ENCODE results near the gene CFAP410.

CFAP410 gene

GRCh38 chr21:44281801-44282200 is 57.4 kb downstream of the CFAP410 start:
- no peak overlapping the region for H3K9ac ChIP-seq (ENCODE audit: low read length)
- no peak overlapping the region for H3K18ac ChIP-seq (ENCODE audit: low read length)

GRCh38 chr21:44279354-44280260 is 59.6 kb downstream of the CFAP410 start:
- DNase-seq = no peak
- Histone ChIP-seq H3K9me3 (ENCODE audit: insufficient read depth, low read depth, low read length) (no peaks in the 10 kb centered on the region), H3K23ac (ENCODE audit: low read length) (no peak overlapping the region), H2BK5ac (ENCODE audit: low read depth, low read length, poor library complexity) (no peak overlapping the region), H3K14ac (ENCODE audit: low read length) (no peak overlapping the region), H3K27me3 (ENCODE audit: insufficient read depth, low read length) (no peaks in the 10 kb centered on the region), H2BK120ac (ENCODE audit: insufficient read depth, low read length, poor library complexity) (no peak overlapping the region), H2BK12ac (ENCODE audit: low read length) (no peak overlapping the region), H4K12ac (ENCODE audit: low read depth, low read length) (no peak overlapping the region), H3K27ac (ENCODE audit: low read depth, low read length) (no peak overlapping the region), H3K4me1 (ENCODE audit: control insufficient read depth in 1 of 2, insufficient read depth in 2 of 2, low read length in 2 of 2) (no peaks in the 10 kb centered on the region), H4K8ac (ENCODE audit: low read depth, low read length) (no peak overlapping the region), H4K91ac (ENCODE audit: low read depth, low read length) (no peak overlapping the region), H3K4me3 (ENCODE audit: low read depth, low read length) (no peak overlapping the region), H3K36me3 (ENCODE audit: control insufficient read depth in 1 of 2, insufficient read depth in 2 of 2, low read length in 2 of 2) (no peaks in the 10 kb centered on the region), H2AFZ (ENCODE audit: insufficient read depth, low read length, poor library complexity) (no peak overlapping the region), H3K18ac (ENCODE audit: low read length) (no peak overlapping the region), H3K4me2 (ENCODE audit: low read length) (no peak overlapping the region), H3K79me2 (ENCODE audit: control insufficient read depth, insufficient read depth, low read length, poor library complexity) (no peaks in the 10 kb centered on the region), H3K9ac (ENCODE audit: low read length) (peak overlapping the region; percentile 43), H3K79me1 (ENCODE audit: low read length) (no peaks in the 10 kb centered on the region), H2AK5ac (ENCODE audit: low read length) (no peak overlapping the region), H3K4ac (ENCODE audit: low read depth, low read length) (no peak overlapping the region)
- no CpG with 5 or more reads among the region's 19 CpGs for WGBS (ENCODE audit: extremely low coverage, insufficient coverage, insufficient read length)

More at GRCh38 chr21:44281801-44282200, 57.4 kb downstream of the CFAP410 start:
- no peak overlapping the region for H3K27ac ChIP-seq (ENCODE audit: low read depth, low read length)
- no peak overlapping the region for H3K4me3 ChIP-seq (ENCODE audit: low read depth, low read length)
- H3K79me1 ChIP-seq (ENCODE audit: low read length) = no peaks in the 10 kb centered on the region
- no peak overlapping the region for H2BK120ac ChIP-seq (ENCODE audit: insufficient read depth, low read length, poor library complexity)
- no peak overlapping the region for H4K91ac ChIP-seq (ENCODE audit: low read depth, low read length)
- no peak overlapping the region for H3K4ac ChIP-seq (ENCODE audit: low read depth, low read length)
- DNase-seq = no peak
- H2AK5ac ChIP-seq (ENCODE audit: low read length) = no peak overlapping the region
- H3K27me3 ChIP-seq (ENCODE audit: insufficient read depth, low read length) = no peaks in the 10 kb centered on the region
- H4K12ac ChIP-seq (ENCODE audit: low read depth, low read length) = no peak overlapping the region
- WGBS (ENCODE audit: extremely low coverage, insufficient coverage, insufficient read length) = no CpG with 5 or more reads among the region's 9 CpGs
- H3K4me2 ChIP-seq (ENCODE audit: low read length) = no peak overlapping the region
- H3K14ac ChIP-seq (ENCODE audit: low read length) = no peak overlapping the region
- no peak overlapping the region for H2AFZ ChIP-seq (ENCODE audit: insufficient read depth, low read length, poor library complexity)
- H3K4me1 ChIP-seq (ENCODE audit: control insufficient read depth in 1 of 2, insufficient read depth in 2 of 2, low read length in 2 of 2) = peaks cover 0 to 4% of the 10 kb centered on the region in 2 experiments
- H3K23ac ChIP-seq (ENCODE audit: low read length) = no peak overlapping the region
- H3K9me3 ChIP-seq (ENCODE audit: insufficient read depth, low read depth, low read length) = no peaks in the 10 kb centered on the region
- no peak overlapping the region for H2BK12ac ChIP-seq (ENCODE audit: low read length)
- no peaks in the 10 kb centered on the region for H3K36me3 ChIP-seq (ENCODE audit: control insufficient read depth in 1 of 2, insufficient read depth in 2 of 2, low read length in 2 of 2)
- H2BK5ac ChIP-seq (ENCODE audit: low read depth, low read length, poor library complexity) = no peak overlapping the region
- no peaks in the 10 kb centered on the region for H3K79me2 ChIP-seq (ENCODE audit: control insufficient read depth, insufficient read depth, low read length, poor library complexity)
- H4K8ac ChIP-seq (ENCODE audit: low read depth, low read length) = no peak overlapping the region

Measured in trophoblast cell (in vitro differentiated cells and primary cell).